Testis (tissue), 2 donors: ENCODE measurements around the gene GTPBP6.

Experiments used
- POLR2A ChIP-seq: fragments of 450-650 bp; IDR thresholded peaks from one replicate; pipeline ENCODE4 v1.6.1; 2017; ENCODE audit warnings: antibody characterized with exemption, mild to moderate bottlenecking, moderate library complexity
- TF ChIP-seq, protein P1 (sequence below), 3 experiments: fragments of 450-650 bp in 2 of 3; fragments of 200-600 bp in 1 of 3; sonication (generic) in 1 of 3; IDR thresholded peaks; one replicate each; pipeline ENCODE4 v1.5.1; 2016 to 2019; ENCODE audit warnings: antibody characterized with exemption in 3 of 3, mild to moderate bottlenecking in 2 of 3, moderate library complexity in 1 of 3

DNA sequence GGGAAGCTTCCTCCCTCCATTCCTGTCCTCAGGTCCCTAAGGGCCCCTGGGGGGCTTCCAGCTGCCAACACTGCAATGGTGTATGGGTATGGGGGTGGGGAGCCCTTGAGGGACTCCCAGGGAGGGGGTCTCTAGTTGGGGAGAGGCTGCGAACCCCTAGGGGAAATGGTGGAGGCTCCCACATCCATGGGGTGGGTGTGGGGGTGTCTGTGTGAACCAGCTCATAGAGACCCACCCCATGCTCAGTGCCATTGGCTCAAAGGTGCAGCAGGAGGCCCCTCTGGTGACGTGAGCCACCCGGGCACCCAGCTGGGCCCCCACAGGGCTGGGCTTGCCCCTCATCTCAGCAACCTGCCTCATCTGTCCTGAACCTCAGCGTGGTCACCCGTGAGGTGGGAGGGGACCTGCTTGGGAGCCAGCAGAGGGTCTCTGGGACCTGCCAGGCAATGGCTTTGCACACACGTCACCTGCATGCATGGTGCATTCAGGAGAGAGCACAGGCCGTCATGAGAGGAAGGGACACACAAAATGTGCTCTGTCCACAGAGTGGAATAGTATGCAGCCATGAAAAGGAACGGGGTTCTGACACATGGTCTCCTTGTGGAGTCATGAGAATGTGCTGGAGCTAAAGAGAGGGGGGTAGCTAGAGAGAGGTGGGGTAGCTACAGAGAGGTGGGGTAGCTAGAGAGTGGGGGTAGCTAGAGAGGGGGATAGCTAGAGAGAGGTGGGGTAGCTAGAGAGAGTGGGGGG is 60.1 kb downstream of the GTPBP6 start:
- TF ChIP-seq, protein P1, sequence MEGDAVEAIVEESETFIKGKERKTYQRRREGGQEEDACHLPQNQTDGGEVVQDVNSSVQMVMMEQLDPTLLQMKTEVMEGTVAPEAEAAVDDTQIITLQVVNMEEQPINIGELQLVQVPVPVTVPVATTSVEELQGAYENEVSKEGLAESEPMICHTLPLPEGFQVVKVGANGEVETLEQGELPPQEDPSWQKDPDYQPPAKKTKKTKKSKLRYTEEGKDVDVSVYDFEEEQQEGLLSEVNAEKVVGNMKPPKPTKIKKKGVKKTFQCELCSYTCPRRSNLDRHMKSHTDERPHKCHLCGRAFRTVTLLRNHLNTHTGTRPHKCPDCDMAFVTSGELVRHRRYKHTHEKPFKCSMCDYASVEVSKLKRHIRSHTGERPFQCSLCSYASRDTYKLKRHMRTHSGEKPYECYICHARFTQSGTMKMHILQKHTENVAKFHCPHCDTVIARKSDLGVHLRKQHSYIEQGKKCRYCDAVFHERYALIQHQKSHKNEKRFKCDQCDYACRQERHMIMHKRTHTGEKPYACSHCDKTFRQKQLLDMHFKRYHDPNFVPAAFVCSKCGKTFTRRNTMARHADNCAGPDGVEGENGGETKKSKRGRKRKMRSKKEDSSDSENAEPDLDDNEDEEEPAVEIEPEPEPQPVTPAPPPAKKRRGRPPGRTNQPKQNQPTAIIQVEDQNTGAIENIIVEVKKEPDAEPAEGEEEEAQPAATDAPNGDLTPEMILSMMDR (IDR thresholded peaks at IDR 0.05), result no peak
- no peak for TF ChIP-seq POLR2A
